ENCODE measurements around the gene DACT1.

Gene DACT1

DNA sequence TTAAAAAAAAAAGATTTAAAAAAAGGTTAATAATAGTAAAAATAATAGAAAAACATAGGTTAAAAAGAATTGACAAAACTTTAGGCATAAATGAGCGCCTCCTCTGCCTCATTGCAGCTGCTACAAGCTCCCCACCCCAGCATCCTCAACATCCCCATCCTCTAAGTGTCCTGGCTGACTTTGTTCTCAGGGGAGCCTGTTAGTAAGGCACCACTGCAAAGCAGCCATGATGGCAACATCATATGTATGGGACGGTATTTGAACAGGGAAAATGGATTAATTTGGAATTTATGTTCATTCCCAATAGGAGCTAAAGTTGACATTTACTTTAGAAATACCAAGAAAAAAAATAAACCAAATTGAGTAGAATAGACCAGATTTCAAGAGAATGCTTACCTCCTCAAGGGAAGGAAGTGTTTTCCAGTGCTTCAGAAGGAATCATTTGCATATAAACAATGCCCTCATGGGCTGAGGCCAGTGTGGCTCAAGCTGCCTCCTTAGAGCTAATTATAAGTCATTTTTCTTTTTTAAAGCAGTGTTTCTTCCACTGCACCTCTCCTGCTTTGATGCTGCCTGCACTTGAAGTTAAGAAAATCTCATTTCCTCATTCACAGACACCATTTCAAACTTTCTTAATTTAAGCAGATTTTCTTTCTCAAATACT lies 59.6 kb downstream of the DACT1 start:
- H3K27ac ChIP-seq: no peak overlapping the region
- TF ChIP-seq, protein P1, sequence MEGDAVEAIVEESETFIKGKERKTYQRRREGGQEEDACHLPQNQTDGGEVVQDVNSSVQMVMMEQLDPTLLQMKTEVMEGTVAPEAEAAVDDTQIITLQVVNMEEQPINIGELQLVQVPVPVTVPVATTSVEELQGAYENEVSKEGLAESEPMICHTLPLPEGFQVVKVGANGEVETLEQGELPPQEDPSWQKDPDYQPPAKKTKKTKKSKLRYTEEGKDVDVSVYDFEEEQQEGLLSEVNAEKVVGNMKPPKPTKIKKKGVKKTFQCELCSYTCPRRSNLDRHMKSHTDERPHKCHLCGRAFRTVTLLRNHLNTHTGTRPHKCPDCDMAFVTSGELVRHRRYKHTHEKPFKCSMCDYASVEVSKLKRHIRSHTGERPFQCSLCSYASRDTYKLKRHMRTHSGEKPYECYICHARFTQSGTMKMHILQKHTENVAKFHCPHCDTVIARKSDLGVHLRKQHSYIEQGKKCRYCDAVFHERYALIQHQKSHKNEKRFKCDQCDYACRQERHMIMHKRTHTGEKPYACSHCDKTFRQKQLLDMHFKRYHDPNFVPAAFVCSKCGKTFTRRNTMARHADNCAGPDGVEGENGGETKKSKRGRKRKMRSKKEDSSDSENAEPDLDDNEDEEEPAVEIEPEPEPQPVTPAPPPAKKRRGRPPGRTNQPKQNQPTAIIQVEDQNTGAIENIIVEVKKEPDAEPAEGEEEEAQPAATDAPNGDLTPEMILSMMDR (IDR thresholded peaks at IDR 0.05): no peak
- no peak for TF ChIP-seq ZFX (IDR thresholded peaks at IDR 0.05; ENCODE audit: borderline replicate concordance)

All from 22Rv1 (cell line).